Measurements from ENCODE around the gene HIPK1. TPM values are rescaled to one million over a fixed set of nuclear protein-coding genes. Genes with fewer than 3 reads are reported as not detected.

HIPK1 gene
- total and polyA plus RNA-seq, 10 of the 15 experiments (the other 5 are each of a cell fraction or from before 2014, with no cell fraction given): 4.2 to 33.9 (median 11.4) TPM

DNA sequence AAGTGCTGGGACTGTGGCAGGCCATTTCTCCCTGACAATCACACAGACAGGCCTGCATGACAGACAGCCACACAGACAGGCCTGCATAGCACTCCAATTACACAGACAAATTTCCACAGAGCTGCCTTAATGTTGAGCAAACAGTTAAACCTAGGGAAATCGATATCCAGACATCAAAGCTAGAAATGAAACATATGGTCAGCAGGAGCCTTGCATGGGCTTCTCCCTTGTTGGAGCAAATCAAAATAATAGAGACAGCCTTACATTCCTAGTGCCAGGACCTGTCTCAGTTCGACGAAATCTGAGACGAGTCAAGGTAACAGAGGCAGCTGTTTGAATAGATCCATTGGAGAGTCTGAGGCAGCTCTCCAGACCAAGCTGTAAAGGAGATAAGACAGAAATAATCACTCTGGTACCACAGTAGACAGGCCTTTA, 92.6 kb downstream of the HIPK1 start:
- 46% methylated on average over 4 of the region's 4 CpGs for WGBS (ENCODE audit: insufficient coverage, insufficient replicate concordance, low lambda C conversion rate, missing lambda C conversion rate)
- no peak overlapping the region for H3K9ac ChIP-seq (ENCODE audit: control insufficient read depth, insufficient read depth, low read length)
- H3K4me3 ChIP-seq: no peak overlapping the region
- H3K27ac ChIP-seq (ENCODE audit: control insufficient read depth, insufficient read depth): no peak overlapping the region
- ATAC-seq (no peak), DNase-seq (ENCODE audit: low read depth, low spot score) (no peak), FAIRE-seq (no peak)
- BruUV-seq (replicated peaks): no TSS peak
- POLR2A ChIA-PET: no interaction called here
- H3K27me3 ChIP-seq (replicated peaks in 1 of 2; ENCODE audit: control insufficient read depth in 2 of 2, insufficient read depth in 2 of 2, low read length in 1 of 2): no peaks in the 10 kb centered on the region; a peak in 2 of 4 replicates
- H3K36me3 ChIP-seq (ENCODE audit: control insufficient read depth in 2 of 2, insufficient read depth in 2 of 2, low read length in 1 of 2): no peaks in the 10 kb centered on the region
- TF ChIP-seq, protein P1, sequence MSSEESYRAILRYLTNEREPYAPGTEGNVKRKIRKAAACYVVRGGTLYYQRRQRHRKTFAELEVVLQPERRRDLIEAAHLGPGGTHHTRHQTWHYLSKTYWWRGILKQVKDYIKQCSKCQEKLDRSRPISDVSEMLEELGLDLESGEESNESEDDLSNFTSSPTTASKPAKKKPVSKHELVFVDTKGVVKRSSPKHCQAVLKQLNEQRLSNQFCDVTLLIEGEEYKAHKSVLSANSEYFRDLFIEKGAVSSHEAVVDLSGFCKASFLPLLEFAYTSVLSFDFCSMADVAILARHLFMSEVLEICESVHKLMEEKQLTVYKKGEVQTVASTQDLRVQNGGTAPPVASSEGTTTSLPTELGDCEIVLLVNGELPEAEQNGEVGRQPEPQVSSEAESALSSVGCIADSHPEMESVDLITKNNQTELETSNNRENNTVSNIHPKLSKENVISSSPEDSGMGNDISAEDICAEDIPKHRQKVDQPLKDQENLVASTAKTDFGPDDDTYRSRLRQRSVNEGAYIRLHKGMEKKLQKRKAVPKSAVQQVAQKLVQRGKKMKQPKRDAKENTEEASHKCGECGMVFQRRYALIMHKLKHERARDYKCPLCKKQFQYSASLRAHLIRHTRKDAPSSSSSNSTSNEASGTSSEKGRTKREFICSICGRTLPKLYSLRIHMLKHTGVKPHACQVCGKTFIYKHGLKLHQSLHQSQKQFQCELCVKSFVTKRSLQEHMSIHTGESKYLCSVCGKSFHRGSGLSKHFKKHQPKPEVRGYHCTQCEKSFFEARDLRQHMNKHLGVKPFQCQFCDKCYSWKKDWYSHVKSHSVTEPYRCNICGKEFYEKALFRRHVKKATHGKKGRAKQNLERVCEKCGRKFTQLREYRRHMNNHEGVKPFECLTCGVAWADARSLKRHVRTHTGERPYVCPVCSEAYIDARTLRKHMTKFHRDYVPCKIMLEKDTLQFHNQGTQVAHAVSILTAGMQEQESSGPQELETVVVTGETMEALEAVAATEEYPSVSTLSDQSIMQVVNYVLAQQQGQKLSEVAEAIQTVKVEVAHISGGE (CRISPR knock-in tag; IDR thresholded peaks at IDR 0.05): no peak
- TF ChIP-seq JUND (IDR thresholded peaks at IDR 0.05; ENCODE audit: low read depth, low read length) (no peak), MYB (IDR thresholded peaks at IDR 0.05; ENCODE audit: borderline replicate concordance, low read depth, low read length) (no peak), FOXK2 (IDR thresholded peaks at IDR 0.05) (no peak), PAX8 (IDR thresholded peaks at IDR 0.05) (no peak), BCL11A (IDR thresholded peaks at IDR 0.05; ENCODE audit: low read depth, low read length) (no peak), CBX5 (IDR thresholded peaks at IDR 0.05; ENCODE audit: low read depth) (no peak), SMAD5 (IDR thresholded peaks at IDR 0.05; ENCODE audit: low read depth) (no peak), SIX5 (IDR thresholded peaks at IDR 0.05; ENCODE audit: low read depth, low read length, severe bottlenecking) (no peak), CBFB (IDR thresholded peaks at IDR 0.05; ENCODE audit: low read depth) (no peak)
- TF ChIP-seq, protein P2, sequence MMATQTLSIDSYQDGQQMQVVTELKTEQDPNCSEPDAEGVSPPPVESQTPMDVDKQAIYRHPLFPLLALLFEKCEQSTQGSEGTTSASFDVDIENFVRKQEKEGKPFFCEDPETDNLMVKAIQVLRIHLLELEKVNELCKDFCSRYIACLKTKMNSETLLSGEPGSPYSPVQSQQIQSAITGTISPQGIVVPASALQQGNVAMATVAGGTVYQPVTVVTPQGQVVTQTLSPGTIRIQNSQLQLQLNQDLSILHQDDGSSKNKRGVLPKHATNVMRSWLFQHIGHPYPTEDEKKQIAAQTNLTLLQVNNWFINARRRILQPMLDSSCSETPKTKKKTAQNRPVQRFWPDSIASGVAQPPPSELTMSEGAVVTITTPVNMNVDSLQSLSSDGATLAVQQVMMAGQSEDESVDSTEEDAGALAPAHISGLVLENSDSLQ (IDR thresholded peaks at IDR 0.05): no peak
- intact Hi-C loops (cut with micrococcal nuclease; ENCODE audit: unreplicated experiment) (no loop called here), in situ Hi-C loops (cut with MboI) (no loop called here)
- no peaks in the 10 kb centered on the region; the same call in 2 of the 3 replicates for H3K9me3 ChIP-seq (replicated peaks; ENCODE audit: control insufficient read depth, insufficient read depth, low read length)
- H3K4me1 ChIP-seq (ENCODE audit: control insufficient read depth, insufficient read depth, low read length): no peaks in the 10 kb centered on the region
- H3K4me2 ChIP-seq (ENCODE audit: control insufficient read depth, insufficient read depth): no peak overlapping the region
- SMC1A ChIA-PET (ENCODE audit: uncharacterized antibody, unreplicated experiment): no interaction called here
- CTCF ChIA-PET: interaction anchor here (0.5 to 0.6 kb wide), 2 partner anchors 60 to 196 kb away, joined by 3 to 4 read pairs; no protein-coding TSS in a partner anchor
- H4K20me1 ChIP-seq (ENCODE audit: control insufficient read depth, insufficient read depth): no peaks in the 10 kb centered on the region
- H2AFZ ChIP-seq (ENCODE audit: control insufficient read depth, low read depth, low read length): no peak overlapping the region
- RAD21 ChIA-PET (ENCODE audit: unreplicated experiment): no interaction called here
- H3K79me2 ChIP-seq (ENCODE audit: control insufficient read depth, insufficient read depth, low read length): no peaks in the 10 kb centered on the region

All from GM12878 (cell line).